NCI-H2107 treated with DMSO at 0.1 percent for 48 hours (cell line): ENCODE data around the gene OSCAR.
"Not testable (repeated sequence)": the region's sequence is repeated elsewhere in the genome, so short reads cannot be mapped to it uniquely, and the experiment has no call there.

ENCODE experiments used
- DNase-seq: peaks from one replicate; lab custom pipeline; 2025; ENCODE audit not compliant: unreplicated experiment; lab: John Stamatoyannopoulos, UW

The OSCAR gene

GRCh38 chr19:54125713-54126112 lies 25.1 kb upstream of the OSCAR start:
- no peak for DNase-seq

GRCh38 chr19:54124393-54124792 lies 23.8 kb upstream of the OSCAR start:
- no peak for DNase-seq

- DNase-seq, result no peak
Observed at GRCh38 chr19:54123682-54124081, 23.1 kb upstream of the OSCAR start.

- DNase-seq, result no peak
Observed at GRCh38 chr19:54121259-54121658, 20.7 kb upstream of the OSCAR start.

GRCh38 chr19:54115109-54116063 lies 14.8 kb upstream of the OSCAR start, which contains the start of the genes PRPF31 and TFPT:
PRPF31 (plus strand) TSS chr19:54115754; CDS start chr19:54118279, 2,525 bp downstream.
TFPT (minus strand) TSS chr19:54115657; CDS start chr19:54115269, 388 bp downstream.
- DNase-seq, result peak; percentile 94

GRCh38 chr19:54114340-54115108 lies 13.9 kb upstream of the OSCAR start:
- no peak for DNase-seq

GRCh38 chr19:54109651-54110050 lies 9.0 kb upstream of the OSCAR start:
- DNase-seq, result no peak

GRCh38 chr19:54108496-54108895 lies 7.9 kb upstream of the OSCAR start:
- DNase-seq, result no peak

- DNase-seq, result no peak
Observed at GRCh38 chr19:54107876-54108490, 7.4 kb upstream of the OSCAR start.

- DNase-seq, result no peak
Observed at GRCh38 chr19:54106716-54107115, 6.1 kb upstream of the OSCAR start.

GRCh38 chr19:54105796-54106195 lies 5.2 kb upstream of the OSCAR start:
- no peak for DNase-seq

GRCh38 chr19:54104998-54105715 lies 4.6 kb upstream of the OSCAR start:
- no peak for DNase-seq

- DNase-seq, result peak; percentile 96
Observed at GRCh38 chr19:54102421-54103169, 2.0 kb upstream of the OSCAR start, which contains the start of gene NDUFA3. NDUFA3 (plus strand) TSS chr19:54102855; CDS start chr19:54102879, 24 bp downstream.

GRCh38 chr19:54099903-54100255 lies 724 bp downstream of the OSCAR start:
- DNase-seq, result not testable (repeated sequence)

- DNase-seq, result no peak
Observed at GRCh38 chr19:54099190-54099902, 1.3 kb downstream of the OSCAR start.

GRCh38 chr19:54096617-54097106 lies 3.9 kb downstream of the OSCAR start:
- no peak for DNase-seq

GRCh38 chr19:54095859-54096616 lies 4.6 kb downstream of the OSCAR start:
- not testable (repeated sequence) for DNase-seq

GRCh38 chr19:54095136-54095858 lies 5.3 kb downstream of the OSCAR start:
- no peak for DNase-seq
